Small intestine (tissue), 7 donors: ENCODE measurements around the gene LMF2. TPM values are rescaled to one million over a fixed set of nuclear protein-coding genes. Genes with fewer than 3 reads are reported as not detected.

Experiments used
- DNase-seq, 2 donors: peaks; one replicate each; pipeline versions ENCODE4 v3.0.0 to v3.0.0-alpha.2; 2013
- FAIRE-seq: peaks from 2 replicates; lab custom pipeline; 2012; peaks lifted over from hg19 to GRCh38; lab: Jason Lieb, UNC
- H3K27ac ChIP-seq, 3 donors: one replicate each; pipeline ENCODE4 v1.5.1; 2013; ENCODE audit warnings: low read length in 2 of 3, mild to moderate bottlenecking in 2 of 3, control low read depth in 1 of 3, inconsistent platforms in 1 of 3, low read depth in 1 of 3, moderate library complexity in 1 of 3
- H3K27me3 ChIP-seq, 3 donors: one replicate each; pipeline ENCODE4 v1.6.1; 2013; ENCODE audit warnings: low read length in 3 of 3, inconsistent platforms in 1 of 3; ENCODE audit not compliant: control insufficient read depth in 3 of 3, insufficient read depth in 3 of 3
- H3K36me3 ChIP-seq, 3 donors: one replicate each; pipeline ENCODE4 v1.6.1; 2013; ENCODE audit warnings: low read length in 3 of 3, inconsistent platforms in 1 of 3, low read depth in 1 of 3, mild to moderate bottlenecking in 1 of 3, moderate library complexity in 1 of 3; ENCODE audit not compliant: control insufficient read depth in 3 of 3, insufficient read depth in 2 of 3
- H3K4me1 ChIP-seq, 3 donors: one replicate each; pipeline ENCODE4 v1.6.1; 2013; ENCODE audit warnings: low read length in 2 of 3, inconsistent platforms in 1 of 3, low read depth in 1 of 3, mild to moderate bottlenecking in 1 of 3, moderate library complexity in 1 of 3; ENCODE audit not compliant: control insufficient read depth in 3 of 3, insufficient read depth in 2 of 3
- H3K4me3 ChIP-seq, 3 donors: one replicate each; pipeline ENCODE4 v1.5.1; 2013; ENCODE audit warnings: low read length in 3 of 3, control low read depth in 1 of 3, inconsistent platforms in 1 of 3, low read depth in 1 of 3, mild to moderate bottlenecking in 1 of 3, moderate library complexity in 1 of 3
- H3K9me3 ChIP-seq, 2 donors: one replicate each; pipeline ENCODE4 v1.6.1; 2013; ENCODE audit warnings: low read depth in 1 of 2, low read length in 1 of 2; ENCODE audit not compliant: control insufficient read depth in 2 of 2, insufficient read depth in 1 of 2
- WGBS, 3 donors: extraction: QIAGEN DNeasy Blood & Tissue Kit; methylation state at CpG; one replicate each; pipeline ENCODE4 v1.1.7; 2013; 5-methylcytosine and 5-hydroxymethylcytosine counted together
- polyA plus RNA-seq, 4 donors: library from polyadenylated mRNA; stranded (reverse) in 3 of 4; unstranded in 1 of 4; fragments of 200-250 nt in 3 of 4; fragments of 120-200 nt in 1 of 4; gene quantifications; one replicate each; pipeline versions ENCODE4 v1.2.1 to v1.2.3, GENCODE V29; 2013
- donor health status: healthy with polysubstance abuse.
- donor health status: control.
- donor health status: control.
- donor health status: Bipolar disorder and iron deficiency.
- donor health status: healthy.

The LMF2 gene
- polyA plus RNA-seq, 4 donors: 37.8 to 52.8 (median 46.9) TPM

DNA sequence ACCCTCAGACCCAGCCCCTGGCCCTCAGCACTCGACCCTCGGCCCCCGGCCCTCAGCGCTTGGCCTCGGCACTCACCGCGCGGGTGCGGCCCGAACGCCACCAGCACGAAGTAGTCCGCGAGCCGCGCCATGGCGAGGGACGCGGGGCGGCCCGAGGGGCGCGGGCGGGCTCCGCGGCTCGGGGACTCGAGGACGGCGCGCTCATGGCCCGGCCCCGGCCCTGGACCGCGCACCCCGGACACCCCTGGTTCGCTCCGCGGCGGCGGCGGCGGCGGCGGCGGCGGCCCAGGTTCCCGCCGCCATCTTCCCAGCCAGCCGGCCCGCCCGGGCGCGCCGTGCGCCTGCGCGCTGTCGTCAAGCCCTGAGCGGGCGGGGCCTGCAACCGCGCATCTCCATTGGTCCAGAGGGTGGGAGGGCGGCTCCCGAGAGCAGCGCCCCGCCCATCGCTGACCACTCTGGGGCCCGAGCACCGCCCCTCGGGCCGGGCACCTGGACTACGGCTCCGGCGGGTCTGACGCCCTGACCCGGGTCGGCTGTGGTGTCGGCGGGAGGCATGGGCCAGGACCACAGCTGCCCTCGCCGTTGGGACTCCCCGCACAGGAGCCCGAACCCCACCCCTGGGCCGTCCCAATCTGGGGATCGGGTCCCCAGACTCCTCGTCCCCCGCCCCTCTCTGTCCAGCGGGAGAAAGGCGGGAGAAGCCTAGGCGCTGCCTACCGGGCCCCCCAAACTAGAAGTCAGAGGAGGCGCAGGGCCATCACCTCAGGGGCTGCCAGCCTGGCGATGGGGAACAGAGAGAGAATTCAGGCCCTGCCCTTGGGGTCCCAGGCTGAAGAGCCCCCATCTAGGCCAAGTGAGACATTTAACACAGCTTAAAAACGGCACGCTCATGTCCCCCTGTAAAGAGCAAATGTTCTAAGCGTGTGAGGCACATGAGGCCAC, 32.5 kb downstream of the LMF2 start, which contains the start of gene SBF1:
TSS of gene SBF1 (minus strand) at position 326 of the 942 bp plus-strand sequence. CDS start at position 131, 195 bp downstream.
- Histone ChIP-seq H3K4me1 (peaks cover 9 to 40% (median 23%) of the 10 kb centered on the region in 3 donors), H3K4me3 (peak within 1 kb of the TSS; percentile 70 to 87 (median 75)), H3K27ac (peak within 1 kb of the TSS; percentile 31 to 66 (median 65)), H3K36me3 (peaks cover 0 to 35% (median 0%) of the 10 kb centered on the region in 3 donors), H3K9me3 (no peaks in the 10 kb centered on the region), H3K27me3 (peaks cover 0 to 18% (median 0%) of the 10 kb centered on the region in 3 donors)
- FAIRE-seq (no peak), DNase-seq (peak; percentile 90 to 96)
- 2 to 6% (median 2%) methylated on average over 28 to 97 of the region's 97 CpGs for WGBS, 3 donors

DNA sequence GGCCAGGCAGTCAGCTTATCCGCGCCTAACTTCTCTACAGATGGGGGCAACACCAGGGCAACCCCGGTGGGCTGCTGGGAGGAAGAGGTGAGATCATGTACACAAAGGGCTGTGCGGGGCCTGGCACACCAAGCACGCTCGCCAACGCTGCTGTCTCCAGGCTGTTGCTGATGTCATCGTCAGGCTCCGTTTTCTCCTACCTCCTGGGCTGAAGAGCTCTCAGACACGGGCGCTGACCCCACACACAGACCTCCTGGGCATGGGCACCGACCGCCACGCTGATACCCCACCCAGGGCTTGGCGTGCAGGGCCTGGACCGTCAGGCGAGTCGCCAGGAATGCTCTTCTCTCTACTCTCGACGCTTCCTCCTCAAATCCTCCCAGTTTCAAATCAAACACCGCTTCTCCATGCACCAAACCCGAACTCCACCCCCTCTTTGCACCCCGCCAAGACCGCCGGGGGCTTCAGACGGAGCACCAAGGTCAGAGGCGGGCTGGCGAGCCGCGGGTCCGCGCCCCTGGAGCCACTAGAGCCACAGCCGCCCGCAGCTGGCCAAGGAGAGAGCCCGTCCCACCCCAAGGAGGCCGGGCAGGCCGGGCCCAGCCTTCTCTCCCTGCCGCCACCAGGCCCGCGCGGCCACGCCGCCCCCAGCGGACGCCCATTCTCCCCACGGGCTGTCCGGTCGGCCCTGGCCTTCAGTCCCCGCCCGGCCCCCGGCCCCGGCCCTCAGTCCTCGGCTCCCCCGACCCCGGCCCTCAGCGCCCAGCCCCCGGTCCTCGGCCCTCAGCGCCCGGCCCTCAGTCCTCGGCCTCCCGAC, 33.4 kb downstream of the LMF2 start:
- FAIRE-seq: no peak
- peak; percentile 40 to 62 for DNase-seq
- peaks cover 0 to 39% (median 0%) of the 10 kb centered on the region in 3 donors for H3K36me3 ChIP-seq
- H3K27ac ChIP-seq: peak overlapping the region in 2 of 3 donors; percentile 31 to 66
- WGBS, 3 donors: 3 to 5% (median 4%) methylated on average over 32 to 62 of the region's 62 CpGs
- H3K4me3 ChIP-seq: peak overlapping the region; percentile 55 to 87 (median 75)
- no peaks in the 10 kb centered on the region for H3K9me3 ChIP-seq
- H3K27me3 ChIP-seq: peaks cover 0 to 11% (median 0%) of the 10 kb centered on the region in 3 donors
- peaks cover 10 to 49% (median 26%) of the 10 kb centered on the region in 3 donors for H3K4me1 ChIP-seq

DNA sequence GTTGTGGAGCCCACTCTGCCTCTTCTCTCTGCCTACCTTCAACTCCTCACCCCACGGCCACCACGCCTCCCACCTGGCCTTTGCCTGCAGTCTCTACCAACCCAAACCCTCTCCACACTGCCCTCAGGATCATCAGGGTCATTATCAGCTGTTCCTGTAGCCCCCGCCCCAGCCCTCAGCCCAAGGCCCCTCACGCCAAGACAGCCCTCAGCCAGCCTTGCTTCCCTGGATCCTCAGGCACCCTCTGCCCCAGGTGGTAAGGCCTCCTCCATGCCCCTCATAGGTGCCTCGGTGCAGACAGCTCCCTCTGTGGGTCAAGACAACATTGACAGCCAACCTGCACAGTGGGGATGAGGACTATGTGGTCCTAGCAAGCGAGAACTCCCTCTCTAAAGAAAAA, 34.4 kb downstream of the LMF2 start:
- peak; percentile 45 to 53 for DNase-seq
- 68 to 75% (median 68%) methylated on average over 6 of the region's 6 CpGs for WGBS, 3 donors
- peaks cover 0 to 5% (median 0%) of the 10 kb centered on the region in 3 donors for H3K27me3 ChIP-seq
- peaks cover 10 to 50% (median 26%) of the 10 kb centered on the region in 3 donors for H3K4me1 ChIP-seq
- peak overlapping the region in 2 of 3 donors; percentile 55 to 75 for H3K4me3 ChIP-seq
- no peaks in the 10 kb centered on the region for H3K9me3 ChIP-seq
- peak overlapping the region in 1 of 3 donors; percentile 13 for H3K27ac ChIP-seq
- peaks cover 0 to 49% (median 0%) of the 10 kb centered on the region in 3 donors for H3K36me3 ChIP-seq
- no peak for FAIRE-seq

DNA sequence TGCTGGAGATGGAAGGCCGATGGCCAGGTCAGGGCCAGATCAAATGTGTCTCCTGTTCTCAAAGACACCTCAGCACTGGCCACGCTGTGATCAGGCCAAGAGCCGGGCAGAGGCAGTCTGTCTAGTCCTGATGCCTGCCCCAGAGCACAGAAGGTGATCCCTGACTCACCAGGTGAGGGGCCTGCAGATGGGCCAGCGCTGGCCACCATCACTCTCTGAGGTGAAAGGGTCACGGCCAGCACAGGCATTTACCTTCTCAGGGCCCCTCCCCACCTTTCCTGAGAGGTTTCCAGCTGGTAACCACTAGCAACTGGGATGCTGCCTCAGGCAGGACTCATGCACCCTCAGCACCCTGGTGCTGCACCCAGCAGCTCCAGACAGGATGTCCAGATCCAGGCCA, 35.5 kb downstream of the LMF2 start:
- WGBS, 3 donors: 62 to 73% (median 70%) methylated on average over 5 of the region's 5 CpGs
- H3K27ac ChIP-seq: no peak overlapping the region
- peaks cover 10 to 50% (median 26%) of the 10 kb centered on the region in 3 donors for H3K4me1 ChIP-seq
- H3K27me3 ChIP-seq: no peaks in the 10 kb centered on the region
- DNase-seq (no peak), FAIRE-seq (no peak)
- no peaks in the 10 kb centered on the region for H3K9me3 ChIP-seq
- no peak overlapping the region for H3K4me3 ChIP-seq
- peaks cover under 1 to 60% (median 8%) of the 10 kb centered on the region in 3 donors for H3K36me3 ChIP-seq

DNA sequence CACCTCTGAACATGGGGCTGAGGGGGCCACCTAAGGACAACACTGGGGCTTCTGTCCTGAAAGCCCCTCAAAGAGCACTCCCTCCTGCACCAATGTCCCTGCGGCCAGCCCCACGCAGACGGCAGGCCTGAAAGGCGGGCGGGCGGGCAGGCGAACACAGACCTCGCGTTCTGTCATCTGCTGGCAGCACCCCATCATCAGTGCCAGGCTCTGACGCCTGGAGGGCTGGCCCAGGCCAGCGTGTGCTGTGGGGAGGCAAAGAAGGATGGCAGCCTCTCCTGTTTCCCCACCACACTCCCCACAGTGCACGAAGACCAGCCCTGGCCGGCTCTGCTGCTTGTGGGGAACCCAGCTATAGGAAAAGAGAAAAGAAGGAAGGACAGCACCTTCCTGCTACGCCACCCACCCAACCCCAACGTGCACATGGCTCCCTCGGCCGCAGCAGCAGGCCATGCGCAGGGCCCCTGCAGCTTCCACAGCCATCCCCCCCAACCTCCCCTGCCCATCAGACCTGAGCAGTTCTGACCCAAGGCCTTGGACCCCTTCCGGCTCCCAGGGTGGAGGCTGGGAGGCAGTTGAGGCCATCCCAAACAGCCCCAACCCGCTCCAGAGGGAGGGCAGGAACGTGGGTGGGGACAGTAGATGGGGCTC, 36.2 kb downstream of the LMF2 start:
- no peaks in the 10 kb centered on the region for H3K27me3 ChIP-seq
- 66 to 79% (median 70%) methylated on average over 21 of the region's 21 CpGs for WGBS, 3 donors
- peaks cover 10 to 50% (median 26%) of the 10 kb centered on the region in 3 donors for H3K4me1 ChIP-seq
- H3K9me3 ChIP-seq: no peaks in the 10 kb centered on the region
- DNase-seq: no peak
- no peak overlapping the region for H3K4me3 ChIP-seq
- H3K27ac ChIP-seq: peak overlapping the region; percentile 24 to 95 (median 79)
- FAIRE-seq: no peak
- H3K36me3 ChIP-seq: peaks cover 7 to 66% (median 14%) of the 10 kb centered on the region in 3 donors

DNA sequence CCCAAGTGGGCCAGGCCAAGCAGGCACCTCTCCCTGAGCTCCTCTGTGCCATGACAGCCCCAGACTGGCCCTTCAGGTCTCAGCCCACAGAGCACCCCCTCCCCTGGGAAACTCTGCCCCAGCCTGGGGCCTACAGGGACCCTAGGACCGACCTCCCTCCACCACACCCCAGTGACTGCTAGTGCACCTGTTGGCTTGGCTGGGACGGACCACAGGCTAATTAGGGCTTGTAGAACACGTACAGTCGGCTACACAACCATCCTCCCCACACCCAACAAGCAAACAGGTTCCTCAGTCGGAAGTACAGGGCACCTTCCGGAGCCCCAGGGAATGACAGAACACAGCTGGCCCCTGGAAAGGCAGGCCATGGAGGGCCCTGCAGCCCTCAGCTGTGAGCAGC, 37.0 kb downstream of the LMF2 start:
- Histone ChIP-seq H3K4me1 (peaks cover 10 to 48% (median 26%) of the 10 kb centered on the region in 3 donors), H3K27me3 (no peaks in the 10 kb centered on the region), H3K27ac (peak overlapping the region; percentile 64 to 95 (median 79)), H3K36me3 (peaks cover 7 to 75% (median 22%) of the 10 kb centered on the region in 3 donors), H3K9me3 (no peaks in the 10 kb centered on the region), H3K4me3 (no peak overlapping the region)
- FAIRE-seq (no peak), DNase-seq (peak; percentile 69 to 71)
- WGBS, 3 donors: 5 to 46% (median 14%) methylated on average over 6 of the region's 6 CpGs

DNA sequence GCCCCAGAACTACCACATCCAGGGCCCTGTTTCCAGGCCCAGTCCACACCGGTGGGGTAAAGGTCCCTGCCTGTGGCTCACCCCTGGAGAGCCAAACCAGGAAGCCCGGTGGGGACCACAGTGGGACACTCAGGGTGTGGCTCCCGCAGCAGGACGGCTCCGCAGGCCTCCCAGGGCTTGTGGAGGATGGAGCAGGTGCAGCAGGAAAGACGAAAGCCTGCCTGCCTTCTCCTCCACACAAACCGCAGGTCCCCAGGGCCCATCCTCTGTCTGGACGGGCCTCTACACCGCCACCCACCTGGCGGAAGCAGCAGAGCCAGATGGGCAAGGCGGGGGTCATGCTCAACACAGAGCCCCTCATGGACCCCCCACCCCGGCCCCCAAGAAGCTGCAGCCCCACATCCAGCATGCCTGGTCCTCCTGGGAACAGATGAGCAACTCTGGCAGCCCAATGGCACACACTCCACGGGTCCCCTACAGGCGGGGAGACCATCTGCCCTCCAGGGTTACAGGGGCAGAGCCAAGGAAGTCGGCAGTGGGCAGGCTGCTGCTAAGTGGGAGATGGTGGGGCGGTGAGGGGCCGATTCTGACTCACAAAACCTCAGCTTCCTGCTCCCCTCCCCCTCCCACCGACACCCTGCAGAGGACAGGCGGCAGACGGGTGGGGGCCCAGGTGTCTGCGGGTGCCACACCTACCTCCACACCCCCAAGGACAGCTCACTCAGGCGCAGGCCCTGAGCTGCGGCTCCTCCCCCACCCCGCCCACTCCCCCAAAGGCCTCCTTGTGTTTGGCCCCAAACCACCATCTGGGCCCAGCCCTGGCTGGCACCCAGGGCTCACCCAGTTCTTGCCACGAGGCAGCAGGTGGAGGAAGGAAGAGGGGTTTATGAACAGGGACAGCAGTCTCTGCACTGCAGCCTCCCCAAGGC, 37.9 kb downstream of the LMF2 start:
- FAIRE-seq: no peak
- H3K4me1 ChIP-seq: peaks cover 10 to 44% (median 26%) of the 10 kb centered on the region in 3 donors
- peak; percentile 88 to 92 for DNase-seq
- peak overlapping the region in 1 of 3 donors; percentile 18 for H3K4me3 ChIP-seq
- WGBS, 3 donors: 10 to 32% (median 15%) methylated on average over 19 to 25 of the region's 25 CpGs
- H3K36me3 ChIP-seq: peaks cover 13 to 83% (median 28%) of the 10 kb centered on the region in 3 donors
- H3K27ac ChIP-seq: peak overlapping the region; percentile 64 to 95 (median 79)
- H3K27me3 ChIP-seq: no peaks in the 10 kb centered on the region
- H3K9me3 ChIP-seq: no peaks in the 10 kb centered on the region
